ENCODE data around the gene PLCB4. TPM values are rescaled to one million over a fixed set of nuclear protein-coding genes. Genes with fewer than 3 reads are reported as not detected.
A peak's percentile ranks its signal among the peaks of the same experiment; 100 is the strongest.

The PLCB4 gene
- polyA plus RNA-seq, 1 donor (not counting 4 experiments of a cell fraction or from before 2014, with no cell fraction given): 4.1 TPM

GRCh38 chr20:9179193-9179802, 110.4 kb downstream of the PLCB4 start:
- Histone ChIP-seq H3K36me3 (ENCODE audit: control insufficient read depth in 2 of 2, extremely low read depth in 1 of 2, insufficient read depth in 2 of 2, low read length in 2 of 2) (no peaks in the 10 kb centered on the region), H3K27ac (ENCODE audit: control insufficient read depth, insufficient read depth, low read length) (no peak overlapping the region), H2AFZ (ENCODE audit: control insufficient read depth, low read length) (no peak overlapping the region), H3K79me2 (ENCODE audit: control insufficient read depth, insufficient read depth, low read length) (no peaks in the 10 kb centered on the region), H3K9ac (ENCODE audit: control insufficient read depth, extremely low read depth, insufficient read depth, low read length) (no peak overlapping the region), H4K20me1 (ENCODE audit: control insufficient read depth, extremely low read depth, insufficient read depth, low read length) (no peaks in the 10 kb centered on the region), H3K27me3 (ENCODE audit: control insufficient read depth, extremely low read depth, insufficient read depth, low read length) (no peaks in the 10 kb centered on the region), H3K4me1 (ENCODE audit: control insufficient read depth, extremely low read depth, insufficient read depth, low read length) (no peaks in the 10 kb centered on the region), H3K9me1 (ENCODE audit: control insufficient read depth, extremely low read depth, insufficient read depth, low read length) (no peaks in the 10 kb centered on the region), H3K9me3 (ENCODE audit: control insufficient read depth, low read depth, low read length) (no peaks in the 10 kb centered on the region), H3K4me3 (ENCODE audit: control insufficient read depth in 2 of 3, extremely low read depth in 1 of 3, insufficient read depth in 2 of 3, low read depth in 1 of 3, low read length in 3 of 3) (no peak overlapping the region), H3K4me2 (ENCODE audit: control insufficient read depth, extremely low read depth, insufficient read depth, low read depth, low read length) (no peak overlapping the region)
- FAIRE-seq (peak; percentile 9), DNase-seq (ENCODE audit: low read depth, low spot score) (no peak)
- dilution Hi-C loops (cut with MboI; ENCODE audit: extremely low pct_ligation_motif_present, low sequenced_read_pairs): no loop called here
- no peak for TF ChIP-seq EZH2 (IDR thresholded peaks at IDR 0.05; ENCODE audit: low read length)
- TF ChIP-seq, protein P1, sequence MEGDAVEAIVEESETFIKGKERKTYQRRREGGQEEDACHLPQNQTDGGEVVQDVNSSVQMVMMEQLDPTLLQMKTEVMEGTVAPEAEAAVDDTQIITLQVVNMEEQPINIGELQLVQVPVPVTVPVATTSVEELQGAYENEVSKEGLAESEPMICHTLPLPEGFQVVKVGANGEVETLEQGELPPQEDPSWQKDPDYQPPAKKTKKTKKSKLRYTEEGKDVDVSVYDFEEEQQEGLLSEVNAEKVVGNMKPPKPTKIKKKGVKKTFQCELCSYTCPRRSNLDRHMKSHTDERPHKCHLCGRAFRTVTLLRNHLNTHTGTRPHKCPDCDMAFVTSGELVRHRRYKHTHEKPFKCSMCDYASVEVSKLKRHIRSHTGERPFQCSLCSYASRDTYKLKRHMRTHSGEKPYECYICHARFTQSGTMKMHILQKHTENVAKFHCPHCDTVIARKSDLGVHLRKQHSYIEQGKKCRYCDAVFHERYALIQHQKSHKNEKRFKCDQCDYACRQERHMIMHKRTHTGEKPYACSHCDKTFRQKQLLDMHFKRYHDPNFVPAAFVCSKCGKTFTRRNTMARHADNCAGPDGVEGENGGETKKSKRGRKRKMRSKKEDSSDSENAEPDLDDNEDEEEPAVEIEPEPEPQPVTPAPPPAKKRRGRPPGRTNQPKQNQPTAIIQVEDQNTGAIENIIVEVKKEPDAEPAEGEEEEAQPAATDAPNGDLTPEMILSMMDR (optimal IDR thresholded peaks at IDR 0.05 in 1 of 3, IDR thresholded peaks at IDR 0.05 in 1 of 3, conservative IDR thresholded peaks at IDR 0.05 in 1 of 3; ENCODE audit: extremely low read depth in 1 of 3, insufficient read depth in 2 of 3, low read length in 3 of 3): no peak

- dilution Hi-C loops (cut with MboI; ENCODE audit: extremely low pct_ligation_motif_present, low sequenced_read_pairs): no loop called here
- FAIRE-seq (no peak), DNase-seq (ENCODE audit: low read depth, low spot score) (no peak)
- H3K79me2 ChIP-seq (ENCODE audit: control insufficient read depth, insufficient read depth, low read length): no peaks in the 10 kb centered on the region
- H3K4me1 ChIP-seq (ENCODE audit: control insufficient read depth, extremely low read depth, insufficient read depth, low read length): no peaks in the 10 kb centered on the region
- H3K36me3 ChIP-seq (ENCODE audit: control insufficient read depth in 2 of 2, extremely low read depth in 1 of 2, insufficient read depth in 2 of 2, low read length in 2 of 2): no peaks in the 10 kb centered on the region
- TF ChIP-seq, protein P1 (optimal IDR thresholded peaks at IDR 0.05 in 1 of 3, IDR thresholded peaks at IDR 0.05 in 1 of 3, conservative IDR thresholded peaks at IDR 0.05 in 1 of 3; ENCODE audit: extremely low read depth in 1 of 3, insufficient read depth in 2 of 3, low read length in 3 of 3): no peak
- TF ChIP-seq EZH2 (IDR thresholded peaks at IDR 0.05; ENCODE audit: low read length): no peak
- H3K27ac ChIP-seq (ENCODE audit: control insufficient read depth, insufficient read depth, low read length): no peak overlapping the region
- H4K20me1 ChIP-seq (ENCODE audit: control insufficient read depth, extremely low read depth, insufficient read depth, low read length): no peaks in the 10 kb centered on the region
- no peaks in the 10 kb centered on the region for H3K27me3 ChIP-seq (ENCODE audit: control insufficient read depth, extremely low read depth, insufficient read depth, low read length)
- no peak overlapping the region for H2AFZ ChIP-seq (ENCODE audit: control insufficient read depth, low read length)
- no peak overlapping the region for H3K4me2 ChIP-seq (ENCODE audit: control insufficient read depth, extremely low read depth, insufficient read depth, low read depth, low read length)
- H3K4me3 ChIP-seq (ENCODE audit: control insufficient read depth in 2 of 3, extremely low read depth in 1 of 3, insufficient read depth in 2 of 3, low read depth in 1 of 3, low read length in 3 of 3): no peak overlapping the region
- H3K9me1 ChIP-seq (ENCODE audit: control insufficient read depth, extremely low read depth, insufficient read depth, low read length): no peaks in the 10 kb centered on the region
- no peak overlapping the region for H3K9ac ChIP-seq (ENCODE audit: control insufficient read depth, extremely low read depth, insufficient read depth, low read length)
- no peaks in the 10 kb centered on the region for H3K9me3 ChIP-seq (ENCODE audit: control insufficient read depth, low read depth, low read length)
These were observed 111.0 kb downstream of the PLCB4 start for GRCh38 chr20:9179867-9180266.
